ENCODE data around the gene TOMM20. TPM values are rescaled to one million over a fixed set of nuclear protein-coding genes. Genes with fewer than 3 reads are reported as not detected.
A peak's percentile ranks its signal among the peaks of the same experiment; 100 is the strongest.

The TOMM20 gene
- total and polyA plus RNA-seq, 7 donors: 44.7 to 90.9 (median 71.5) TPM

DNA sequence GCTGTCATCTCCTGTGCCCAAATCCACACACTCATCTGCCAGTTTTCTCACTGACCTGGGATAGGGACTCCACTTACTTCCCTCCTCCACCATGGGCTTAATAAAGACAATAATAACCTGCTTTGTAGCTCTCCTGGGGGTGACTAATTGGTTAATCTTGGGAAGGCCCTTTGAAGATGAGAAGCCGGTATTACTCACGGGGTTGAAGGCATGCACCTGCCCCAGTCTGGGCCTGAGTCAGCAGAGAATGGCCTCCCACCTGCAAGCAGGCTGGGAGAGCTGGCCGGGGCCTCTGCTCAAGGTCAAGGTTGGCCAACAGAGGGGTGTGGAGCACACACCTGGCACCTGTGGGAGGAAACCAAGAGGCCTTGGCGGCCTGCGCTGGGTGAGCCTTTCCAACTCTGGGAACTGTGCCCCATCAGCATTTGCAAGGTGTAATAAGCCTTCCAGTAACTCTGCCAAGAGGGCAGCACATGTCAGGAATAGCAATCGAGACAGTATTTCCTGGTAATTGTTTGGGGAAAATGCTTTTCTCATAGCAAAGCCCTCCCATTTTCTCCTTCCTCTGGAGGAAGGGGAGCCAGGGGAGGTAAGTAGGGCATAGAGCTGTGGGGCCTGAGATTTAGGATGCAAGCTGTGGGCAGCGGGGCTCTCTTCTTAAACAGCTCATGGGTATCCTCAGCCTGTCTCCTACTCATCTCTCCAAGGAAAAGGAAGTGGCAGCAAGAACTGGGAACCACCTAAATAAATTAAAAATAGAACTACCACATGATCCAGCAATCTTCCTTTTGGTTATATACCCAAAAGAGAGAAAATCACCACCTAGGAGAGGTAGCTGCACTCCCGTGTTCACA, 49.0 kb downstream of the TOMM20 start:
- peak; percentile 5 to 48 (median 44) for ATAC-seq
- intact Hi-C loops (cut with DNase I): loop anchor here (5.0 to 10.0 kb wide), 7 partner anchors 182 to 542 kb away; partner anchors contain the start of gene IRF2BP2 (in 1 of the 2)
- Histone ChIP-seq H3K36me3 (ENCODE audit: insufficient read depth in 1 of 2, low read depth in 1 of 2) (no peaks in the 10 kb centered on the region), H3K27ac (peak overlapping the region; percentile 96), H3K27me3 (ENCODE audit: insufficient read depth in 3 of 3, low read length in 2 of 3) (no peaks in the 10 kb centered on the region), H3K4me1 (peaks cover 60% of the 10 kb centered on the region), H3K9me3 (no peaks in the 10 kb centered on the region), H3K4me3 (no peak overlapping the region)
- 32 to 37% (median 35%) methylated on average over 8 of the region's 8 CpGs for WGBS, 3 donors
- DNase-seq: peak; percentile 36 to 62
- TF ChIP-seq CTCF (IDR thresholded peaks at IDR 0.05): no peak

DNA sequence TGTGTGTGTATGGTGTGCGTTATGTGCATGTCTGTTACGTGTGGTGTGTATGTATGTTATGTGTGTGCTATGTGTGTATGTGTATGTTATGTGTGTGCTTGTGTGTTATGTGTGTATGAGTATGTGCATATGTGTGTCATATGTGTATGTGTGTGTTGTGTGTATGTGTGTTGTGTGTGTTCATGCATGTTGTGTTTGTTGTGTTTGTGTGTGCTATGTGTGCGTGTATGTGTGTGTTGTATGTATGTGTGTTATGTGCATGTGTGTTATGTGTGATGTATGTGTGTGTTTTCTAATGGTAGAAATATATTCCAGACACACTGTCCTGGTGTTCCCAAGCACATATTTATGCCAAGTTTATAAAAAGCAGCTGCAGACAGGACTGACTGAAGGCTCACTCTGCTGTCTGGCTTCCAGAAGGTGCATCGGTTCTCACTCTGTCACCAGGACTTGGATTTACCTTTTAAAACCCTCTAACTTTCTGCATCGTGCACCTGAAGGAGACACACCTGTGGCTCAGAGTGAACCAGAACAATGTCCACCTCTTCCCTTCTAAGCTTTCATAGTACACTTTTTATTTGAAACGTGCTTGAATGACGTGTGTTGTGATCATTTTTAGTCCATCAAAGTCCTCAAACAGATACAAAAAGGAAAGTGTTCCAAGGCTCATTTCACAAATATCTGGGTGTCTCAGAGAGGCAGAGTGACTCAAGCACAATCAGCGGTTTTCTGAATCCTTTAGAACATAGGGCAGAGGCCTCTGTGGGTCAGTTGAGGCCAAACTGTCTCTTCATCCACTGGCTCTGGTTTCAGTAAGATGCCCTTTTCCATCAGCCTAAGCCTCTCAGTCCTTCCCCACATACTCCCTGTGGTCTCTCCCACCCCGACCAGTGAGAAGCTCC, 49.9 kb downstream of the TOMM20 start:
- intact Hi-C loops (cut with DNase I): loop anchor here (5.0 to 10.0 kb wide), 5 partner anchors 181 to 541 kb away; partner anchors contain the start of gene IRF2BP2 (in 1 of the 2)

DNA sequence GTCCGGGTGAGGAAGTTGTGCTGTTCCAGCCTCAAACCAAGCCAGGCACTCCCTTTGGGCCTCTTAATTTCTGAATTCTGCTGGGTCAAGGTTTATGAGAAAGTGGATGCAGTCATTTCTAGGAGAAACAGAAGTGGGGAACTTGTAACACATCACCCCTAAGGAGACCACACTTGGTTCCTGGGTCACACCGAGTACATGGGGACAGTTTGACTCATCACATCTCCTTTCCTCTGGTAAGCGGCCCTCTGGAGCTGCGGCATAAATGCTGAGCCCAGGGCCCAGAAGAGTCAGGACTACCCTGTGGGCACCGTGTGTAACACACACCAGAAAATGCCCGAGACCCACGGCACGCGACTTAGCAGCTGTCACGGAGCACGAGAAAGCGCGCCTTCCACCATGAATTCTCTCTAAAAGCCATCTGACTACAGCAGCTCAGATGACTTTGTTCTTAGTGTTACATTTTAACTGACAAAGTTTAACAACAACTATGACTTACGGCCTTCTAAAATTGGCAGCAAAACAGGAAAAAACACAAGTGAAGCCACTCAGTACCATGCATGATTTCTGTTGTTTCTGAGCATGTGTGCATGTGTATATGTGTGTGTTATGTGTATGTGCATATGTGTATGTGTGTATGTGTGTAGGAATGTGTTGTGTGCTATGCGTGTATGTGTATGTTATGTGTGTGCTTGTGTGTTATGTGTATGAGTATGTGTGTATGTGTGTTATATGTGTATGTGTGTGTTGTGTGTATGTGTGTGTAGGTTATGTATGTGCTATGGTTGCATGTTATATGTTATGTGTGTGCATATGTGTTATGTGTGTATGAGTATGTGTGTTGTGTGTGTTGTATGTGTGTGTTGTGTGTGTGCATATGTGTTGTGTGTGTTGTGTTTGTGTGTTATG, 50.8 kb downstream of the TOMM20 start:
- ATAC-seq (no peak), DNase-seq (peak in 1 of 2 donors; percentile 44)
- 49 to 78% (median 59%) methylated on average over 15 of the region's 15 CpGs for WGBS, 3 donors
- peak overlapping the region; percentile 96 for H3K27ac ChIP-seq
- H3K36me3 ChIP-seq (ENCODE audit: insufficient read depth in 1 of 2, low read depth in 1 of 2): no peaks in the 10 kb centered on the region
- H3K27me3 ChIP-seq (ENCODE audit: insufficient read depth in 3 of 3, low read length in 2 of 3): no peaks in the 10 kb centered on the region
- H3K9me3 ChIP-seq: no peaks in the 10 kb centered on the region
- TF ChIP-seq CTCF (IDR thresholded peaks at IDR 0.05): no peak
- intact Hi-C loops (cut with DNase I): loop anchor here (5.0 to 10.0 kb wide), 5 partner anchors 181 to 541 kb away; partner anchors contain the start of gene IRF2BP2 (in 1 of the 2)
- peaks cover 66% of the 10 kb centered on the region for H3K4me1 ChIP-seq
- H3K4me3 ChIP-seq: no peak overlapping the region

More for the DNA sequence above, 49.9 kb downstream of the TOMM20 start:
- TF ChIP-seq CTCF (IDR thresholded peaks at IDR 0.05): no peak
- Histone ChIP-seq H3K27ac (peak overlapping the region; percentile 96), H3K4me1 (peaks cover 64% of the 10 kb centered on the region), H3K9me3 (no peaks in the 10 kb centered on the region), H3K36me3 (ENCODE audit: insufficient read depth in 1 of 2, low read depth in 1 of 2) (no peaks in the 10 kb centered on the region), H3K4me3 (no peak overlapping the region), H3K27me3 (ENCODE audit: insufficient read depth in 3 of 3, low read length in 2 of 3) (no peaks in the 10 kb centered on the region)
- 32 to 41% (median 38%) methylated on average over 9 of the region's 9 CpGs for WGBS, 3 donors
- ATAC-seq (peak; percentile 7 to 26 (median 12)), DNase-seq (no peak)

- Histone ChIP-seq H3K27ac (peak overlapping the region; percentile 96), H3K4me3 (no peak overlapping the region), H3K27me3 (ENCODE audit: insufficient read depth in 3 of 3, low read length in 2 of 3) (no peaks in the 10 kb centered on the region), H3K36me3 (ENCODE audit: insufficient read depth in 1 of 2, low read depth in 1 of 2) (no peaks in the 10 kb centered on the region), H3K4me1 (peaks cover 64% of the 10 kb centered on the region), H3K9me3 (no peaks in the 10 kb centered on the region)
- 94 to 100% (median 100%) methylated on average over 1 of the region's 1 CpG for WGBS, 3 donors
- DNase-seq: no peak
- TF ChIP-seq CTCF (IDR thresholded peaks at IDR 0.05): no peak
- no peak for ATAC-seq
- intact Hi-C loops (cut with DNase I): loop anchor here (5.0 to 10.0 kb wide), 5 partner anchors 180 to 540 kb away; partner anchors contain the start of gene IRF2BP2 (in 1 of the 2)
These were observed 51.5 kb downstream of the TOMM20 start for GRCh38 chr1:235077163-235077540.
